ENCODE measurements around the gene DCAF17. TPM values are rescaled to one million over a fixed set of nuclear protein-coding genes. Genes with fewer than 3 reads are reported as not detected.
"Not testable (repeated sequence)": the region's sequence is repeated elsewhere in the genome, so short reads cannot be mapped to it uniquely, and the experiment has no call there.

DCAF17 gene
- total RNA-seq, 1 donor from 2014 or later: 19.2 TPM

- H3K36me3 Mint-ChIP-seq (ENCODE audit: unreplicated experiment): peaks cover 6% of the 10 kb centered on the region
- H3K27me3 Mint-ChIP-seq (ENCODE audit: unreplicated experiment): no peaks in the 10 kb centered on the region
- DNase-seq (ENCODE audit: extremely low spot score, unreplicated experiment): no peak
- H3K27ac Mint-ChIP-seq (ENCODE audit: unreplicated experiment): no peak overlapping the region
- H3K4me3 Mint-ChIP-seq (ENCODE audit: unreplicated experiment): no peak overlapping the region
- no peaks in the 10 kb centered on the region for H3K9me3 Mint-ChIP-seq (ENCODE audit: unreplicated experiment)
- no peaks in the 10 kb centered on the region for H3K4me1 Mint-ChIP-seq (ENCODE audit: unreplicated experiment)
- no peak for TF ChIP-seq CTCF (IDR thresholded peaks at IDR 0.05)
Measured at GRCh38 chr2:171490577-171490976, 56.6 kb downstream of the DCAF17 start.

- H3K4me1 Mint-ChIP-seq (ENCODE audit: unreplicated experiment): no peaks in the 10 kb centered on the region
- no peak overlapping the region for H3K27ac Mint-ChIP-seq (ENCODE audit: unreplicated experiment)
- no peak for DNase-seq (ENCODE audit: extremely low spot score, unreplicated experiment)
- peaks cover 6% of the 10 kb centered on the region for H3K36me3 Mint-ChIP-seq (ENCODE audit: unreplicated experiment)
- no peaks in the 10 kb centered on the region for H3K27me3 Mint-ChIP-seq (ENCODE audit: unreplicated experiment)
- H3K9me3 Mint-ChIP-seq (ENCODE audit: unreplicated experiment): no peaks in the 10 kb centered on the region
- H3K4me3 Mint-ChIP-seq (ENCODE audit: unreplicated experiment): no peak overlapping the region
- no peak for TF ChIP-seq CTCF (IDR thresholded peaks at IDR 0.05)
Measured at GRCh38 chr2:171491292-171491691, 57.3 kb downstream of the DCAF17 start.

- H3K4me1 Mint-ChIP-seq (ENCODE audit: unreplicated experiment): no peaks in the 10 kb centered on the region
- H3K9me3 Mint-ChIP-seq (ENCODE audit: unreplicated experiment): peaks cover 3% of the 10 kb centered on the region
- DNase-seq (ENCODE audit: extremely low spot score, unreplicated experiment): no peak
- H3K27me3 Mint-ChIP-seq (ENCODE audit: unreplicated experiment): no peaks in the 10 kb centered on the region
- no peak overlapping the region for H3K27ac Mint-ChIP-seq (ENCODE audit: unreplicated experiment)
- peaks cover 6% of the 10 kb centered on the region for H3K36me3 Mint-ChIP-seq (ENCODE audit: unreplicated experiment)
- TF ChIP-seq CTCF (IDR thresholded peaks at IDR 0.05): no peak
- H3K4me3 Mint-ChIP-seq (ENCODE audit: unreplicated experiment): no peak overlapping the region
Measured at GRCh38 chr2:171492664-171493063, 58.6 kb downstream of the DCAF17 start.

GRCh38 chr2:171497664-171498063 is 63.6 kb downstream of the DCAF17 start:
- H3K4me1 Mint-ChIP-seq (ENCODE audit: unreplicated experiment); H3K27ac Mint-ChIP-seq (ENCODE audit: unreplicated experiment); DNase-seq (ENCODE audit: extremely low spot score, unreplicated experiment); H3K36me3 Mint-ChIP-seq (ENCODE audit: unreplicated experiment); H3K9me3 Mint-ChIP-seq (ENCODE audit: unreplicated experiment); H3K27me3 Mint-ChIP-seq (ENCODE audit: unreplicated experiment); H3K4me3 Mint-ChIP-seq (ENCODE audit: unreplicated experiment): not testable (repeated sequence)

- no peak for TF ChIP-seq CTCF (IDR thresholded peaks at IDR 0.05)
- no peak overlapping the region for H3K4me3 Mint-ChIP-seq (ENCODE audit: unreplicated experiment)
- H3K36me3 Mint-ChIP-seq (ENCODE audit: unreplicated experiment): no peaks in the 10 kb centered on the region
- H3K4me1 Mint-ChIP-seq (ENCODE audit: unreplicated experiment): peaks cover 4% of the 10 kb centered on the region
- peaks cover 14% of the 10 kb centered on the region for H3K9me3 Mint-ChIP-seq (ENCODE audit: unreplicated experiment)
- no peak for DNase-seq (ENCODE audit: extremely low spot score, unreplicated experiment)
- no peak overlapping the region for H3K27ac Mint-ChIP-seq (ENCODE audit: unreplicated experiment)
- no peaks in the 10 kb centered on the region for H3K27me3 Mint-ChIP-seq (ENCODE audit: unreplicated experiment)
Measured at GRCh38 chr2:171505374-171505773, 71.3 kb downstream of the DCAF17 start.
